Activated T-helper 17 cell treated with anti-CD3 and anti-CD28 coated beads, Interleukin-2, amount 50 U/mL, for 72 hours (primary cell): ENCODE results near the gene KIF5A. TPM values are rescaled to one million over a fixed set of nuclear protein-coding genes. Genes with fewer than 3 reads are reported as not detected.
A peak's percentile ranks its signal among the peaks of the same experiment; 100 is the strongest.

Experiments used
- ATAC-seq: fragments of 150-1000 bp; cut with Tn5 transposase; replicated peaks from 2 replicates; pipeline ENCODE4 v1.10.0; 2021; ENCODE audit warnings: mild to moderate bottlenecking, moderate library complexity
- H3K27ac Mint-ChIP-seq: one replicate; pipeline ENCODE4 v1.8.0; 2022; ENCODE audit warnings: mixed read lengths
- H3K27me3 Mint-ChIP-seq: one replicate; pipeline ENCODE4 v1.8.0; 2022; ENCODE audit warnings: mixed read lengths
- H3K36me3 Mint-ChIP-seq: one replicate; pipeline ENCODE4 v1.8.0; 2022; ENCODE audit warnings: low read depth, mild to moderate bottlenecking, mixed read lengths
- H3K4me1 Mint-ChIP-seq: one replicate; pipeline ENCODE4 v1.8.0; 2022; ENCODE audit warnings: mixed read lengths
- H3K4me3 Mint-ChIP-seq: one replicate; pipeline ENCODE4 v1.8.0; 2022; ENCODE audit warnings: mild to moderate bottlenecking, mixed read lengths
- H3K9me3 Mint-ChIP-seq: one replicate; pipeline ENCODE4 v1.8.0; 2022; ENCODE audit warnings: mixed read lengths
- total RNA-seq, 2 donors: library from RNA; stranded (reverse); gene quantifications; one replicate each; pipeline ENCODE4 v1.2.3, GENCODE V29; 2022

KIF5A gene
- total RNA-seq, 2 donors from 2014 or later, result 2.0 to 3.0 TPM

DNA sequence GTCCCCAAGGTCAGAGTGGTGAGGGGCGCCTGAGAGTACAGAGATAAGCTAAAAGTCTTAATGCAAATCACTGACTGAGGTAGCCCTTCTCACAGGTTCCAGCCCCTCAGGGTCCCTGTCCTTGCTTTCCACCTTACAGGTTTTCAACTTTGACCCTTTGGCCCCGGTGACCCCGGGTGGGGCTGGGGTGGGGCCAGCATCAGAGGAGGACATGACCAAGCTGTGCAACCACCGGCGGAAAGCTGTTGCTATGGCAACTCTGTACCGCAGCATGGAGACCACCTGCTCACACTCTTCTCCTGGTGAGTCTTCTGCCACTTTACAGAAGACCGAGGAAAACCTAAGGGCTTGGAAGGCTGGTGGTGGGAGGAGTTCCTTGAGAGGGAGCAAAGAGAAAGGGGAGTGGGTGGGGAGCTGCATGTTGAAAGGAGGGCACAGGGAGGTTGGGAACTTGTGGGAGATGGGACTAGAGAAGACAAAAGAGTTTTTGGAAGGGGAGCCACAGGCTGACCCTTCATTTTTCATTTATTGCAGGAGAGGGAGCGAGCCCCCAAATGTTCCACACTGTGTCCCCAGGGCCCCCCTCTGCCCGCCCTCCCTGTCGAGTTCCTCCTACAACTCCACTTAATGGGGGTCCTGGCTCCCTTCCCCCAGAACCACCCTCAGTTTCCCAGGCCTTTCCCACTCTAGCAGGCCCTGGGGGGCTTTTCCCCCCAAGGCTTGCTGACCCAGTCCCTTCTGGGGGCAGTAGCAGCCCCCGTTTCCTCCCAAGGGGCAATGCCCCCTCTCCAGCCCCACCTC lies 24.8 kb upstream of the KIF5A start:
- peaks cover 91% of the 10 kb centered on the region for H3K36me3 Mint-ChIP-seq
- no peak for ATAC-seq
- H3K4me1 Mint-ChIP-seq, result peaks cover 19% of the 10 kb centered on the region
- H3K27ac Mint-ChIP-seq, result peak overlapping the region; percentile 86
- no peaks in the 10 kb centered on the region for H3K27me3 Mint-ChIP-seq
- H3K9me3 Mint-ChIP-seq, result no peaks in the 10 kb centered on the region
- peak overlapping the region; percentile 91 for H3K4me3 Mint-ChIP-seq

DNA sequence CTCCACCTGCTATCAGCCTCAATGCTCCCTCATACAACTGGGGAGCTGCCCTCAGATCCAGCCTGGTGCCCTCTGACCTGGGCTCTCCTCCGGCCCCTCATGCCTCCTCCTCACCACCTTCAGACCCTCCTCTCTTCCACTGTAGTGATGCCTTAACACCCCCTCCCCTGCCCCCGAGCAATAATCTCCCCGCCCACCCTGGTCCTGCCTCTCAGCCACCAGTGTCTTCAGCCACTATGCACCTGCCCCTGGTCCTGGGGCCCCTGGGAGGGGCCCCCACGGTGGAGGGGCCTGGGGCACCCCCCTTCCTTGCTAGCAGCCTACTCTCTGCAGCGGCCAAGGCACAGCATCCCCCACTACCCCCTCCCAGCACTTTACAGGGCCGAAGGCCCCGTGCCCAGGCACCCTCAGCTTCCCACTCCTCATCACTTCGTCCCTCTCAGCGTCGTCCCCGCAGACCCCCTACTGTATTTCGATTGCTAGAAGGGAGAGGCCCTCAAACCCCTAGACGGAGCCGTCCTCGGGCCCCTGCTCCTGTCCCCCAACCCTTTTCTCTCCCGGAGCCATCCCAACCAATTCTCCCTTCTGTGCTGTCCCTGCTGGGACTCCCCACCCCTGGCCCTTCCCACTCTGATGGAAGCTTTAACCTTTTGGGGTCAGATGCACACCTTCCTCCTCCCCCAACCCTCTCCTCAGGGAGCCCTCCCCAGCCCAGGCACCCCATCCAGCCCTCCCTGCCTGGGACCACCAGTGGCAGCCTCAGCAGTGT lies 24.0 kb upstream of the KIF5A start:
- H3K4me1 Mint-ChIP-seq, result peaks cover 19% of the 10 kb centered on the region
- H3K27ac Mint-ChIP-seq, result no peak overlapping the region
- H3K9me3 Mint-ChIP-seq, result no peaks in the 10 kb centered on the region
- H3K27me3 Mint-ChIP-seq, result no peaks in the 10 kb centered on the region
- peaks cover 91% of the 10 kb centered on the region for H3K36me3 Mint-ChIP-seq
- no peak for ATAC-seq
- H3K4me3 Mint-ChIP-seq, result no peak overlapping the region

DNA sequence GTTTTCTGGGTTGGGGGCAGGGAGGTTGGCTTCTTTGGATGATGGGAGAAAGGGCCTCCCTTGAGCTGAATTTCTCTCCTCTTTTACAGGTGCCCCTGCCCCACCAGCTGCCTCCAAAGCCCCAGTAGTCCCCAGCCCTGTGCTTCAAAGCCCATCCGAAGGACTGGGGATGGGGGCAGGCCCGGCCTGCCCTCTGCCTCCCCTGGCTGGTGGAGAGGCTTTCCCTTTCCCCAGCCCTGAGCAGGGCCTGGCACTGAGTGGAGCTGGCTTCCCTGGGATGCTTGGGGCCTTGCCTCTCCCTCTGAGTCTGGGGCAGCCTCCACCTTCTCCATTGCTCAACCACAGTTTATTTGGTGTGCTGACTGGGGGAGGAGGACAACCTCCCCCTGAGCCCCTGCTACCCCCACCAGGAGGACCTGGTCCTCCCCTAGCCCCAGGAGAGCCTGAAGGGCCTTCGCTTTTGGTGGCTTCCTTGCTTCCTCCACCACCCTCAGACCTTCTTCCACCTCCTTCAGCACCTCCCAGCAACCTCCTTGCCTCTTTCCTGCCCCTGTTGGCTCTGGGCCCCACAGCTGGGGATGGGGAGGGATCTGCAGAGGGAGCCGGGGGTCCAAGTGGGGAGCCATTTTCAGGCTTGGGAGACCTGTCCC lies 23.2 kb upstream of the KIF5A start:
- Mint-ChIP-seq H3K27ac (peak overlapping the region; percentile 25), H3K27me3 (no peaks in the 10 kb centered on the region), H3K4me1 (peaks cover 18% of the 10 kb centered on the region), H3K36me3 (peaks cover 95% of the 10 kb centered on the region), H3K4me3 (no peak overlapping the region), H3K9me3 (no peaks in the 10 kb centered on the region)
- ATAC-seq, result no peak

DNA sequence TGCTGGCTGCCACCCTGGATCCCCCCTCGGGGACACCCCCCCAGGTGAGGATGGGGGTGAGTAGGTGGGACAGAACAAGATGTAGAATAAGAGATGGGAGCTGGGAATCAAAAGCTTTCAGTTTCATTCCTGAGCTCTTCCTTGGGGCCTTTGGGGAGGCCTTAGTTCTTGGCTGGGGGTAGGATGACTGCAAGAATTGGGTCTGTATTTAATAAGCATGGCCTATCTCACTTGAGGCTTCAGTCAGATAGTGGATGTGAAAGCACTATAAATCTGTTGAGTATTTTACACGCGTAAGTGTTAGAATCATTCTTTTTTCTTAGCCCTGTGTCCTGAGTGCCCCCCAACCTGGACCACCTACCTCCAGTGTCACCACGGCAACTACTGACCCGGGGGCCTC lies 22.7 kb upstream of the KIF5A start:
- Mint-ChIP-seq H3K27me3 (no peaks in the 10 kb centered on the region), H3K4me1 (peaks cover 12% of the 10 kb centered on the region), H3K9me3 (no peaks in the 10 kb centered on the region), H3K27ac (peak overlapping the region; percentile 25), H3K4me3 (no peak overlapping the region), H3K36me3 (peaks cover 95% of the 10 kb centered on the region)
- no peak for ATAC-seq

DNA sequence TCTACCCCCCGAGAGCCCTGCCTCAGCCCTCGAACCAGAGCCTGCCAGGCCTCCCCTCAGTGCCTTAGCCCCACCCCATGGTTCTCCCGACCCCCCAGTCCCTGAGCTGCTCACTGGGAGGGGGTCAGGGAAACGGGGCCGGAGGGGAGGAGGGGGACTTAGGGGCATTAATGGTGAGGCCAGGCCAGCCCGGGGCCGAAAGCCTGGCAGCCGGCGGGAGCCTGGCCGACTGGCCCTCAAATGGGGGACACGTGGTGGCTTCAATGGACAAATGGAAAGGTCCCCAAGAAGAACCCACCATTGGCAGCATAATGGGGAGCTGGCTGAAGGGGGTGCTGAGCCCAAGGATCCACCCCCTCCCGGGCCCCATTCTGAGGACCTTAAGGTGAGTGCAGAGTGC lies 21.7 kb upstream of the KIF5A start:
- H3K27me3 Mint-ChIP-seq, result no peaks in the 10 kb centered on the region
- peaks cover 11% of the 10 kb centered on the region for H3K4me1 Mint-ChIP-seq
- no peak for ATAC-seq
- H3K4me3 Mint-ChIP-seq, result no peak overlapping the region
- H3K27ac Mint-ChIP-seq, result no peak overlapping the region
- peaks cover 100% of the 10 kb centered on the region for H3K36me3 Mint-ChIP-seq
- no peaks in the 10 kb centered on the region for H3K9me3 Mint-ChIP-seq

DNA sequence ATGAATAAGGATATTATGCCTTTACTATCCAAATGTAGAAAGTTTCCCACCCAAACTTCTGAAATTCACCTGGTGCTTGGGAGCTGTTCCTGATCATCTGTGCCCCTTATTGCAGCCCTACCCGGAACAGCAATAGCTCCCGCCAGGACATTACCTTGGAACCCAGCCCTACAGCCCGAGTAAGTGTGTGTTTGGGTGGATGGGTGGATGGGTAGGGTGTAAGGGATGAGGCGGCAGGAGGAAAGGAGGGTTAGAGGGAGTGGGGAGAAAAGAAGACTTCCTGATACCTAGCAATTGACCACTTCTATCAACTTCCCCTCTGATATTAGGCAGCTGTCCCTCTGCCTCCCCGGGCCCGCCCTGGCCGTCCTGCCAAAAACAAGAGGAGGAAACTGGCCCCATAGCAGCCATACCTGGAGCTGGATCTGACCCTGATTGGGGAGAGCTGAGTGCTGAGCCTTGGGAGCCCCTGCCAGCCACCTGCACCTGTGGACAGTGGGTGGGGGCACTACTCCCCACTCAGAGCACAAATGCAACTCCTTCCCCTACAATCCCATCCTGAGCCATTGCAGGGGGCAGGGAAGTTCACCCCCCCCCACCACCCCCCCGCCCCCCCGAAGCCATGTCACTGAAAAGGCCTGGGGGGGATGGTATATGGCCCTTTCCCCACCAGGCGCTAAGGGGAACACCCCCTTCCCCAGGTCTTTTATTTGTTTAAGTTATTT lies 20.9 kb upstream of the KIF5A start:
- no peak overlapping the region for H3K4me3 Mint-ChIP-seq
- peak overlapping the region; percentile 48 for H3K27ac Mint-ChIP-seq
- peaks cover 7% of the 10 kb centered on the region for H3K4me1 Mint-ChIP-seq
- H3K36me3 Mint-ChIP-seq, result peaks cover 100% of the 10 kb centered on the region
- no peaks in the 10 kb centered on the region for H3K27me3 Mint-ChIP-seq
- no peak for ATAC-seq
- no peaks in the 10 kb centered on the region for H3K9me3 Mint-ChIP-seq

DNA sequence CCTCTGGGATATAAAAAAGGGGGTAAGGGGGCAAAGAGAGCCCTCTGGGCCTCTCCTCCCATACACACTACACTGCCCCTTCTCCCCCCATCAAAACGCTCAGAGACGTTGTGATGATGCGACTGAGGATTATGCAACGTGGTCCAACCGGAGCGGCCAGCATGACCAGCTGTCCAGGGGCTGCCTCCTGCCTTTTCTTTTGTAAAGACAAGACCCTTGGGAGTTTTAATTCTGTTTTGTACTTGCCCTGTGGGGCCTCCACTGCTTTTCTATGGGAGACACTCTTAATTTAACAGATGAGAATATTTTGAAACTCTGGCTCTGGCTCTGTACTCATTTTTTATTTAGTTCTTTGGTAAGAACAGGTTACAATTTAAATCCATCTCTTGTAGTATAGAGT lies 20.0 kb upstream of the KIF5A start:
- Mint-ChIP-seq H3K27me3 (no peaks in the 10 kb centered on the region), H3K4me3 (no peak overlapping the region), H3K9me3 (no peaks in the 10 kb centered on the region), H3K36me3 (peaks cover 100% of the 10 kb centered on the region), H3K27ac (peak overlapping the region; percentile 48), H3K4me1 (no peaks in the 10 kb centered on the region)
- no peak for ATAC-seq

DNA sequence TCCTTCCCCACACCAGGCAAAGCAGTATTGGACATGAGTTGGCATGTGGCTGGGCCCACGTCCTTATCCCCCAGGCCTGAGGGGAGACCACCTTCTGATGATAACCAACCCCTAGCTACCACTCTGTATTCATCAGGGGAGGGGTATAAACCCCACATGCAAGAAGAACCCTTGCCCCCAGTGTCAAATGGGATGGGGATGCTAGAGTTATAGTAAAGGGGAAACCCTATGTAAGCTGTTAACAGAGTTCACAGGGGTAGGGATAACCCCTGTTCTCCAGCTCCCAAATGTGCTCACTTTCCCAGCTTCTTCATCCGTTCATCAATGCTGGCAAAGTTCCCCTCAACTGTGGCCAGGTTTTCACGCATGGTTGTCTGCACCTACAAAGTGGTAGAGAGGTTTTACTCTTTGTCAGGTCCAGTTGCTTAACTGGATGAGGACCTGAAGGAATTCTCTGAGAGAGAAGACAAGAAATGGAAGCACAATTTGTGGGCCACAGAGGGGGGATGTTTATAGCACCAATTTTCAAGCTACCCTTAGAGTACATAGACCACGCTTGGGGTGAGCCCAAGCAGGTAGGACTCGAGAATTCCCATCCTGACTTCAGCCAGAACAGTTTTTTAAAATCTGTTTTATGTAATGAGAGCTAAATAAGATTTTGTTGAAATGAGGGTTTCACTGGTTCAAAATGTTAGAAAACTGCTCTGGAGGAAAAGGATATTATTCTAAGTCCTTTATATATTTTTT lies 19.3 kb upstream of the KIF5A start:
- Mint-ChIP-seq H3K27me3 (no peaks in the 10 kb centered on the region), H3K9me3 (no peaks in the 10 kb centered on the region), H3K36me3 (peaks cover 100% of the 10 kb centered on the region), H3K4me3 (no peak overlapping the region), H3K27ac (peak overlapping the region; percentile 48), H3K4me1 (no peaks in the 10 kb centered on the region)
- ATAC-seq, result no peak

DNA sequence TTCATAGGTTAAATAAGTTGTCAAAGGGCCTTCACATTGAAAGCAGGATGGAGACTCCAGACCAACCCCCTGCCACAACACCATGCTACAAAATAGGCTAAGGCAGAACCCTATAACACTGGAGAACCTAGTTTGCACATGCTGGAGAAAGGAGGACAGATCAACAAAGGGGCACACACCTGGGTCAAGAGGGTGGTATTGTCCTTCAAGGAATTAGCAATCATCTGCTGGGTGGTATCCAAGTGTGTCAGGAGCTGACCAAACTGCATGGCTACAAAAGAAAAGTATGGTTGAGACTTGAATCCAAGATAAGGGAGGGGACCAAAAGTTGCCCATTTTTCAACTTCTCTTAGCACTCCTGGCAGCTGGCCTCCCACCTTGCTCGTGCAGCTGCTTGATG lies 18.0 kb upstream of the KIF5A start:
- ATAC-seq, result no peak
- Mint-ChIP-seq H3K27me3 (no peaks in the 10 kb centered on the region), H3K36me3 (peaks cover 95% of the 10 kb centered on the region), H3K27ac (peak overlapping the region; percentile 36), H3K9me3 (no peaks in the 10 kb centered on the region), H3K4me1 (no peaks in the 10 kb centered on the region), H3K4me3 (no peak overlapping the region)

DNA sequence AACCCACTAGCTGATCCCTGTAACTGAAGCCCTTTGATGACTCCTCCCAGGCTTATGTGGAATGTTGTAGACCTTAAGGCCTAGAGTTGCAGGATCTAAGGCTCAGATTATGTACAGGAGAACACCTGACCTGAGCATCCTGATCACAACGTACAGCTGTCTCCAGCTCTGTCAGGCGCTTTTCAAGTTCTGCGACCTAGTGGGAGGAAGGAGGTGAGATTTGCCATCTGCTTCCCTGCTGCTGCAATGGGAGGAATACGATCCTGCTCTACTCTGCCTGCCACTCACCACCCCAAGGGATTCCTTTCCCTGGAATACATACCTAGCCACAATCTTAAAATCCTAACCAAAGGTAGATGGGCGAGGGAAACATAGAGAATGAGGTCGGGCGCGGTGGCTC lies 16.7 kb upstream of the KIF5A start:
- no peaks in the 10 kb centered on the region for H3K9me3 Mint-ChIP-seq
- peak overlapping the region; percentile 20 for H3K27ac Mint-ChIP-seq
- ATAC-seq, result no peak
- H3K4me1 Mint-ChIP-seq, result no peaks in the 10 kb centered on the region
- peaks cover 95% of the 10 kb centered on the region for H3K36me3 Mint-ChIP-seq
- H3K4me3 Mint-ChIP-seq, result no peak overlapping the region
- H3K27me3 Mint-ChIP-seq, result no peaks in the 10 kb centered on the region

DNA sequence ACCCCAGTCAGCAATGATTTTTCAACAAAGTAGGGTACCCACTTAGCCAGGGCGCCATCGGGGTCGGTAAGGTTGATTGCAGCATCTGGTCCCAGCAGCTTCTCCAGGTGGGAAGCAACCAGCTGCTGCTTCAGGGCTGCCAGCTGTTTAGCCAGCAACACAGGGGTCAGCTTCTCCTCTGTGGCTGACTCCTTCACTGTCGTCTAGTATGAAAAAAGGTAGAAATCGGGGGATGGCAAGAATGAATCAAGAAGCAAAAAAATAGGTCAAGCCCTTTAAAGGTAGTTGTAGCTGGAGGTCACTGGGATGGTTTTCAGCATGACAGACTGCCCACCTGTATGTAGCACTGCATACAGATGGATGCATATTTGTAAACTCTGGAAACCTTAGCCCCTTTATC lies 15.6 kb upstream of the KIF5A start:
- Mint-ChIP-seq H3K4me3 (no peak overlapping the region), H3K9me3 (no peaks in the 10 kb centered on the region), H3K4me1 (peaks cover 5% of the 10 kb centered on the region), H3K27ac (peak overlapping the region; percentile 54), H3K36me3 (peaks cover 95% of the 10 kb centered on the region), H3K27me3 (no peaks in the 10 kb centered on the region)
- no peak for ATAC-seq

DNA sequence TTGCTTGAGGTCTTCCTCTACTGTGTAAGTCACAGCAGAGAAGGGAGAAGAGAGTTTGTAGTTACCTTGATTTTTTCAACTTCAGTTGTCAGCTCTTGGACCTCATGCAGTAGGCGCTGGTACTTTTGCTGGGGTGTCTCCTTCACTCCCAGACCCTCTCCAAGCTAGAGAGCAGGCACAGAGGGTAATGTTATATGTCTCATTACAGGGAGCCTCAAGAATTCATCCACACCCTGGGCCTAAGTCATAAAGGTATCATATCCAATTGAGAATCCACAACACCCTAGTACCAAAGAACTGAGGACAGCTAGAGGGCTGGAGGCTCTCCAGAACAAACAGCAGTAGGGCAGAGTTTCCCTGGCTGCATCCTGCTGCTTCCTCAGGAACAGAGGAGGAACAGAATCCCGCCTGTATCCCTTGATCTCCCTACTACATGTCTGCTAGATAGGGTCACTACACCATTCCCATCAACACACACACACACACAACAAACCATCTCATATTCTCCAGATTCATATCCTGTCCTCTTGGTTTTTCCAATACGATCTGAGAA lies 14.8 kb upstream of the KIF5A start:
- Mint-ChIP-seq H3K36me3 (peaks cover 95% of the 10 kb centered on the region), H3K9me3 (no peaks in the 10 kb centered on the region), H3K4me1 (peaks cover 5% of the 10 kb centered on the region), H3K27me3 (no peaks in the 10 kb centered on the region), H3K27ac (peak overlapping the region; percentile 42), H3K4me3 (no peak overlapping the region)
- no peak for ATAC-seq

DNA sequence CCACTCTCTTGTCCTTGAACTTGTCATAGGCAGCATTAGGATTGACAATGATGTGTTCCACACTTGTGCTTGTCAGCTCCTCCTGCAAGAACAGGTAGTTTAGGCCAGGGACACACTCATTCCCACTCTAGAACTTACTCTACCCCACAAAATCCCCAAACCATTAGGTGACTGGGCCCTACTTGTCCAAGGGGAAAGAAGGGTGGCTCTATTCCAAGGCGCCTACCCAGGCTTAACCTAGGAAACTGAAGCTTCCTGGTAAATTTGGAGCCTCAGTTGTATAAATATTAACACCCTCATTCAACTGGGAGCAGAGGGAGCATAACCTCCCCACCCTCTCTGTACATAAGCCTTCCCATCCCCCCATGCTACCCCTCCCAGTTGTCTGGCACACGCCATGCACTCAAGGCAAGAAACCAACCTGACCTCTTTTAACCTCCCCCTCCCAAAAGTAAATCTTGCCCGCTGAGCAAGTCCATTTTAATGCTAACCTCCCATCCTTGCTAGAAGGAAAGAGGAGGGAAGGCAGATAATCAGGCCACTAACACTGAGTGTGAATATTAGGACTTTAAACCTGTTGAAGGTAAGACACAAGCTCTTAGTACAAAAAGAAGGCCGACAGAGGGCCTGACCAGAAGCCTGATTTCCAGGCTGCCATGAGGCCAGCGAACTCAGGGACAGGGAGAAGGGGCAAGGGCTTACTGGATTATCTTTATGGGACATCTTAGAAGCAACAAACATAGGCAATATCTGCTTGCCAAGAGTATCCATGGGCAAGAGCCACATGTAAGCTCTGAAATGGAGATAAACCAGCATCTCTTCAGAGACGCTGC lies 13.9 kb upstream of the KIF5A start:
- Mint-ChIP-seq H3K4me1 (peaks cover 6% of the 10 kb centered on the region), H3K36me3 (peaks cover 93% of the 10 kb centered on the region), H3K27me3 (no peaks in the 10 kb centered on the region), H3K4me3 (no peak overlapping the region), H3K9me3 (no peaks in the 10 kb centered on the region), H3K27ac (peak overlapping the region; percentile 43)
- ATAC-seq, result no peak
